NCI-H2171 treated with DMSO at 0.1 percent for 48 hours (cell line): ENCODE results near the gene CD2.
"Not testable (repeated sequence)": the region's sequence is repeated elsewhere in the genome, so short reads cannot be mapped to it uniquely, and the experiment has no call there.

ENCODE experiments used
- DNase-seq: peaks from one replicate; lab custom pipeline; 2025; lab: John Stamatoyannopoulos, UW

Gene CD2

DNA sequence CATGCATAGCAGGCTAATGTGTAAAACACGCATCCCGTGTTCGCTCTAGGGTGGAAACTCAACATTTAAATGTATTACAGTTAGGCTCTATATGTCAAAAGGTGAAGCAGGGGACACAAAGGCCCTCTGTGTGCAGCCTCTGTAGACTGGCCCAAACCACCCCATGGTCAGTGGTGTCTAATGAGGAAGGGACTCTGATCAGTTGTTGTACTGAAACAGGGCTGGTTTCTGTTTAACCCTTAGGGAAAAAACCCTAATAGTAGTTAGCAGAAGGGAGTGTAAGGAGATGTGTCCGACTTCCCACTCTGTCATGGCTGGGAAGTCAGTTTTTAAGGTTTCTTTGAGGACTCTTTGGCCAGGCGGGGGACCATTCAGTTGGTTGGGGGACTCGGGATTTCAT, 21.5 kb upstream of the CD2 start:
- no peak for DNase-seq

DNA sequence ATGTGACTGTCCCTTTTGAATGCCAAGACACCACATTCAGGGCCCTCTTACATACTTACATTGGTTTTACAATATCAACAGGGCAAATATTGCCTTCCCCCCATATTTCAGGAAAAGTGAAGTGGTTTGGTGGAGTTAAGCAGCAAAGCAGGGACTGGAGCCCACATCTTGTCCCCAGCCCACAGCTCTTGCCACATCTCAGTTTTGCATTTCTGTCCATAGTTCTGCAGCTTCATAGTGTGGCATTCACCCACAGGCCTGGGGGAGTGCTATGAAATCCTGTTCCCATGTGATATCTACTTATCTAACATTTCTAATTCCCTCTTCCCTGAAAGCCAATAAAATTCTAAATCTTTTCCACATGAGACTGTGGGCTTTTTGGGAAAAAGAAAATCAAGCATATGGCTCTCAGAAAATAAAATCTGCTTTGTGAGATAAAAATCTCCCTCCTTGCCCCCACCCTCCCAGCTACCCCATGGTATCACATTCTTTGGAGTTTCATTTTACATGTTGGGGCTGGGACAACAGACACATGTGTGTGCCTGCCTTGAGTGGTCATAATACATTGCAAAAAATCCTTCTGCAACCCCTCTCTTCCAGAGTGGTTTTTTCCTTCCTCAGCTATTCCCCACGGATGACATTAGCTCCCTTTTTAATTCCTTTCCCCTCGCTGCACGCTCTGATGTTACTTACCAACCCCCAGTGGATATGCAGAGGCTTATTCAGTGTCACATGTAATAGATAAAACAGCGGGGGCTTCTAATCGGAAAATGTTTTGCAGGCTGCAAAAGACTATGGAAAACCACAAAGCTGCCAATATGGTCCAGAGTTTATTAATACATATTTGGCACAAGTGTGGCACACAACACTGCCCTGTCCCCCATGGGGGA, 20.5 kb upstream of the CD2 start:
- peak; percentile 94 for DNase-seq

DNA sequence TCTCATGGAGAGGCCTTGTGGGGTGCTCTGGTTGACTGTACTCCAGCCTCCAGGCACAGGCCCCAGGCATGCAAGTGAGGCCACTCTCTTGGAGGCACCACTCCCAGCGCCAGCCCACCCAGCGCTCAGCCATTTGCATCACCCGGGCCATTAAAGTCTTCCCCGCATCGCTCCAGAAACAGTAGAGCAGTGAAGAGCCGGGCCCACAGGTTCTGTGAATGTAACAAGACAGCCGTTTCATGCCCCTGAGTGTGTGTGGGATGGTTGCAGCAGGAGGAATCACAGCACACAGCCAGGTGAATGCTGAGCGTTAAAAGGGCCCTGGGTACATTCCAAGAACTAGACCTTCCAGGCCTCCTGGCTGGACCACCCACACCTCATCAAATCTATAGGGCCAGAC, 19.0 kb upstream of the CD2 start:
- DNase-seq: no peak

DNA sequence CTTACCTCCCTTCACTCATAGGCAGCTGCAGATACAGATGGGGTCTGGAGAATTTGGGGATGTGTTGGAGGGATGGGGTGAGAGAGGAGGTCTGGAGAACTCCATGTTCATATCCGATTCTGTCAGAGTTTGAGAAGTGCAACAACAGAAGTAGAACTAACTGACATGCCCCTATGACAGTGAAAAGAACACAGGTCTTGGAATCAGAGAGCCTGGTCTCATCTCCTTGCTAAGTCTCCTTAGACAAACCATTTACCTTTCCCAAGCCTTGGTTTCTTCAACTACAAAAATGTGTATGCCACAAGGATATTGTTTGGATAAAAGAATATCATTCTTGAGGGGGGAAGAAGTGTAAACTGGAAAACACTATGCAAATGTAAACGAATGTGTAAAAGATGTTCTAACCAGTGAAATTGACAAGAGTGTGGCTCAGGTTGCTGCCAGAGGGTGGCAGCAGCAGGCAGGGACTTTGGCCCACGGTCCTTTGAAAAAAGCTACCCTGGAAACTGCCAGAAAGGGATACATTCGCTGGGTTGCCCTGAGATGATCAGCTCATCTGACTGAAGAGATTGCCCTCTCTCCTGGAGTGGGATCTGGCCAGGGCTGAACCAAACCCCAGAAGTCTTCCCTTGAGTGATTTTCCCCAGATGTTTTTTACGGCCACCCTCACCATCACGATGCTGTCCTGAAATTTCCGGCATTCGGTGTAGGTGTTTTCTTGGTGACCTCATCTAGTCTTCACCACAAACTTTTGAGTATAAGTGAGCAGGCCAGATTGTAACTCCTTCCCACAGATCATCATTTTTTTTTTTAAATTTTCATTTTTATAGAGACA, 17.0 kb upstream of the CD2 start:
- peak; percentile 58 for DNase-seq

DNA sequence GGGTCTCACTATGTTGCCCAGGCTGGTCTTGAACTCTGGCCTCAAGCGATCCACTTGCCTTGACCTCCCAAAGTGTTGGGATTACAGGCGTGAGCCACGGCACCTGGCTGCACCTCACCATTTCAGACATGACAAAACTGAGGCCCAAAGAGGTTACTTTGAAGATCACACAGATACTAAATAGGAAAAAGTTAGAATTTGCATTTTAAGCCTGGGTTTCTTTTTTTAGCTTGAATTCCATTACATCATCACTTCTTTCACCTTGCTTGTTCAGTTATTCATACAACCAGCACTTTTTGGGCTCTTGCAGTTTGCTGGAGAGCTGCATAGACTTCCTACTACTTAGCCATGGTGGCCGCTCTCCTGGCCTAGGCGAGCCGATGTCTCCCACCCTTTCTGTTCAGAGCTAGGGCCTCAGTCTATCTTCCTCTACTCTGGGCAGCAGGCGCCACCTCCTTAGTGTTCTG, 16.3 kb upstream of the CD2 start:
- DNase-seq: no peak

DNA sequence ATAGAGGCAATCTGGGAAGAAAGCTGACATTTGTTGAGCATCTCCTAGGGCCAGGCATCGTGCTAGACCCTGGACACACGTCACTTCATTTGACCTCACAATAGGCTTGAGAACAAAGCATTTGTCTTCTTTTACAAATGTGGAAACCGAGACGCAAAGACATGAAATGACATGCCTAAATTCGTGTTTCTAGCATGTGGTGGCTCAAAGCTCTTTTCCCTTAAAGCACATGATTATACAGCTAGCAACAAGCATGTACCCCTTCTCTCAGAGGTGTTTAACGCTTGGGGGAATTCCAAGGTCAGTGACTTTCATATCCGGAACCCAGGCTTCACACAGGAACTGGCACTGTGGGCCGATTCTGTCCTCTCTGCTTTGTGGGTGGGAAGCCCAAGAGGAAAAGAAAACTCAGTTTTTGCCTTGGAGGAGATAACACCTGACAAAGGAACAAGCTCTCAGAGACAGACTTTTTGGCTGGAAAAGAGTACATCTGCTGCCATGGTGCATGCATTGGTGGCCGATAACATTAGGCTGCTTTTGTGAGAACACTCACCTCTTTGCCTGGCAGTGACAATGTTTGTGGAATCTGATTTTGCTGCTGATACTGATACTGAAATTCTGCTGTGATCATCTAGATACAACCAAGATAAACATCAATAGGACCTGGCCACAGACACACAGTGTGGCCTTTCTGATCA, 15.4 kb upstream of the CD2 start:
- no peak for DNase-seq

DNA sequence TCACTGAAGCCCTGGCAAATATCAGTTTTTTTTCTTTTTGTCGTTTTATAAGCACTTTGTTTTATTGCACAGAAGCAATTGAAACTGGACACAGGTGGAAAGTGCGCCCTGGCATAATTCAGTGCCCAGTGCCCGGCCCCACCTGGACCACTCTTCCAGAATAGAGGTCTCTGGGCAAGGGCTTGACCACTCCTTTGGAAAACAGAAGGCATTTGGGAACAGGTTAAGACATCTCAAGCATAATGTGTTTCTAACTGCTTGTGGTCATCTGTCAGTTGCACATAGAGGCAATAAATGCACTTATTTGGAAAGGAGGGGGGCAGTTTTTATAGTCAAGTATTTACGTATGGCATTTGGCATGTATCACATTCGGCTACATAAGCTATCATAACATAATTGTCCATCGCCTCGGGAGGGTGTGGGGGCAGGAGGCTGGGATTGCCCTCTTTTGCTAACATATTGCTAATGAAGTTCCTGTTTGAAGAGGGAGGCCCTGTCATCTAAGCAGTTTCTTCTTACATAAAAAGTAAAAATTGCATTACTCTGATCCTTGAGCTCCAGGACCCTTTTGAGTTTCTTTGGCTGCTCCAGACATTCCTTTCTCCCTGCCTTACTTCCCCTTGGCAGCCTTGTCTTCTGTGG, 14.7 kb upstream of the CD2 start:
- DNase-seq: no peak

DNA sequence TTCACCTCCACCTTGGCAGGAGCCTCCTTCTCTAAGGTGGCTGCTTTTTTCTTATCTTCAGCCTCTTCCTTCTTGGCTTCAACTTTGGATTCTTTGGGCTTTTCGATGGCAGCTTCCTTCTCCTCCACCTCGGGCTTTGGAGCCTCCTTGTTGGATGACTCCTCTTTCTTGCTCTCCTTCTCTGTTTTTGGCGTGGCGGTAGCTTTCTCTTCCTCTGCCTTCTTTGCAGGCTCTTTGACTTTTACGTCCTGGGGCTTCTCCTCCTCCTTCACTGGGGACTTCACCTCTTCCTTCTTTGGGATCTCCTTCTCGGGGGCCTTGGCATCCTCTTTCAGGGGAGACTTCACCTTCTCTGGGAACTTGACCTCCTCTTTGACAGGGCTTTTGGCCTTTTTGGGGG, 13.9 kb upstream of the CD2 start:
- DNase-seq: no peak

DNA sequence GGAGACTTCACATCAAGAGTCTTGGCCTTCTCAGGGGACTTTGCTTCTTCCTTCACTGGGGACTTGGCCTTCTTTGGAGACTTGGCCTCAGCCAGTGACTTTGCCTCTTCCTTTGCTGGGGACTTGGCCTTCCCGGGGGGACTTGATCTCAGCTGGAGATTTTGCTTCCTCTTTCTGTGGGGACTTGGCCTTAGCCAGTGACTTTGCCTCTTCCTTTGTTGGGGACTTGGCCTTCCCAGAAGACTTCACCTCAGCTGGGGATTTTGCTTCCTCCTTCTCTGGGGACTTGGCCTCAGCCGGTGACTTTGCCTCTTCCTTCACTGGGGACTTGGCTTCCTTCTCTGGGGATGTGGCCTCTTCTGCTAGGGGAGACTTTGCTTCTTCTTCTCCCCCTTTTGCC, 13.5 kb upstream of the CD2 start:
- DNase-seq: no peak

DNA sequence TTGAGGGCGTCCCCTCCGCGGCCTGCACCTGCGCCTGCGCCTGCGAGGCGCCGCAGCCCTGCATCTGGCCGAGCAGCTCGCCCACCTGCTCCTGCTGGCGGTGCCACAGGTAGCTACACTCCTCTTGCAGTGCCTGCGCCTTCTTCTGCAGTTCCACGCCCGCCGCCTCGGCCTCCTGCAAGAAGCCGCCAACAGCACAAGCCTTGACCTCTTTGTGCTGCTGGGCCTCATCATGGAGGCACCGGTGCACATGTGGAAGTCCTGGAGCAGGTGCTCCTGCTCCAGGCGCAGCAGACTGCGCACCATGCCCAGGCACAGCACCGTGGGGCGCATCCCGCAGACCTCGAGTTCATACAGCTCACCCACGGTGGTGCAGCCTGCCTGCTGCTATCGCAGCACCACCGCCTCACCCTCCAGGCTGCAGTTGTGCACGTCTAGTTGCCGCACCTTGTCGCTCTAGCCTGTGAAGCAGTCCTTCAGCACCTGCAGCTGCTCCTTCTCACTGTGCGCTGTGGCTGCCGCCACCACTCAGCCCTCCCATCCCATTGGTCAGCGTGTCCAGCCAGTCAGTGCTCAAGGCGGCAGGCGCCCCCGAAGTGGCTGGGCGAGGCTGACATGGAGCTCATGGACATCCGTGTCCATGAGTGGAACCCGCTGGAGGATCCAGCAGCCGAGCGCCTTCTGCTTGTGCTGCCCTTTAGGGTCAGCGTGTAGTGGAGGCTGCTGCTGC, 12.2 kb upstream of the CD2 start:
- DNase-seq: no peak

DNA sequence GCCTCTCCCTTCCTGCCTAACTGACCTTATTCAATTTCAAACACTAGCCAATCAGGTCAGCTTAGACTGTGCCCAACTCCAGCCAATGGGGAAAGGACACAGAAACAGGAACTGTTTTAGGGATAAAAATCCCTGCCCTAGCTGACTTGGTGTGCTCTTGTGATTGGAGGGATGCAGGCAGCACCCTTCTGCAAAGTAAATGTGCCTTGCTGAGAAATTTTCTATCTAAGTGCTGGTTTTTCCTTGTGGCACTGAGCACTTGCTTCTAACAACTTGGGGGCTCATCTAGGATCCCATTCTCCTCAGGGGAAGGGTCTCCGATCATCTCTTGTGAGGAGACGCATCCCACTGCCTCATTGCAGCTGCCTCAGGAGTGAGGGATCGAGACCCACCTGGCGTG, 10.7 kb upstream of the CD2 start:
- DNase-seq: no peak

DNA sequence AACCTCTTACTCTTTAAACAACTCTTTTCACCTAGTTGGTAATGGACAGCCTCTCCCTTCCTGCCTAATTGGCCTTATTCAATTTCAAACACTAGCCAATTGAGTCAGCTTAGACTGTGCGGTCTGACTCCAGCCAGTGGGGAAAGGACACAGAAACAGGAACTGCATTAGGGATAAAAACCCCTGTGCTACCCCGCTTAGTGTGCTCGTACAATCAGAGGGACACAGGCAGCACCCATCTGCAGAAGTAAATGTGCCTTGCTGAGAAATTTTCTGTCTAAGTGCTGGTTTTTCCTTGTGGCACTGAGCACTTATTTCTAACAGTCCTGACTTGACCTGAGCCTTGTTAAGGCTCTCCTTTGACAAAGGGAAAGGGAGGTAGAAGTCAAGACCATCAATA, 6.0 kb upstream of the CD2 start:
- DNase-seq: no peak

DNA sequence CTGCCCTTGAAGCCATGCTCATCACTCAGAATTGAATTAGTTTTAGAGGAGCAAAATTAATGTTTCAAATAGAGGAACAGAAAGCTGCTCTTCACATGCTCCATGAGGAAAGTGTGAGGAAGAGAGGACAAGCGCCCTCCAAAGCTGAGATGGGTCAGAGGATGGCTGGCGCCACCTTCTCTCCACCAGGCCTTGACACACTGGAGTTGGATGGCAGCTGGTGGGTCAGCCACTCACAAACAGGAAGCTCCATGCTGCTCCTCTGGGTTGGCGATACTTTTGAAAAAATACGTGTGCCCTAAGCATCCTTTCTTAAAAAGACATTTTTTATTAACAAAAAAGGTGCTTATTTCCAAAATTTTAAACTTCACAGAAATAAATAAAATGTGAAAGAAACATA, 3.1 kb upstream of the CD2 start:
- DNase-seq: no peak

DNA sequence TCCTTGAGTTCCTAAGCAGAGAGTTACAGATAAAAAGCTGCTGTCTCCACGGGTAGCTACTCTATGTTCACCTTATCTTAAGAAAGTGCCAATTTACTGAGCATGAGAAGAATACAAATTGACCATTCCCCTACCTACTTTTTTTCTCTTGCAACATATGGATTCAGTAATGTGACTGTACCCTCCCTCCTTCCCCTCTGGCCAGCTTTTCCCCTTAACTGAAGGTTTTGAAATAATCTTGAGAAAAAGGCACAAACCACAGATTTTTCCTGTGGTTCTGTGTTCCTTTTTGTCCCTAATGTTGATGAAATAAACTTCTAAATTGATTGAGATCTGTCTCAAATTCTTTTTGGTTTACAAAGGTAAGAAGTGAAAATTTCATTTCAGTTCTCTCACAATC, 2.6 kb upstream of the CD2 start:
- DNase-seq: no peak

DNA sequence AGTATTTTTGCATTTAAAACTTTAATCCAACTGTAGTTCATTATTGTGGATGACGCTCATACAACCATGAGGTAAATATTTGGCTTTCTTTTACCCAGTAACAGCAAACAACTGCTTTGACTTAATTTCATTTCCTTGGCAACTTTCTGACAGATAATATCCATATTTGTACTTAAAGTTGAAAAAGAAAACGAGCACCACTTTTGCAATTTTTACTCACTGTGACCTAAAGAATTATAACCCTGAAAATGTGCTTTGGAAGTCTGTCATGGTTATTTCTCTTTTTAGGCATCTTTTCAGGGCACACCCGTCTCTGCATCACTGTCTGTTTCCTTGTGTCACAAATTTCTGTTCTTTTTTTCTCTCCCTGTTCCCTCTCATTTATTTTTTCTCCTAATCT, 918 bp upstream of the CD2 start:
- DNase-seq: no peak

DNA sequence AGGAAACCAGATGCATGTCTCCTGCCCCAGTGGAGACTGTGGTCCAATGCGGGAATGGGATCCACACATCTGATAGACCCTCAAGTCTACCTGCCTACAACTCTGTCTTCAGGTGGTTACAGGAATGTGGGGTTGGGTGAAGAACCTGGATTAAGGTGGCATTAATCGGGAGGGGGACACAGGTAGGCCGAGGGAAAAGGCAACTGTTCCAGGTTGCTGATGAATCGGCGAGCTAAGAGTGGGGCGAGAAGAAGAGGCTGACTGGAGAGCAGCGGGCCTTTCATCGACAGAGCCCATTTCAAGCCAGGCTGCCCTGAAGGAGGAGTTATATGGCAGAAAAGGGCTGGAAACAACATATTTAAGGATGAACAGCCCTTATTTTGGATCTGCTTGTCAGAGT, 836 bp downstream of the CD2 start:
- no peak for DNase-seq

DNA sequence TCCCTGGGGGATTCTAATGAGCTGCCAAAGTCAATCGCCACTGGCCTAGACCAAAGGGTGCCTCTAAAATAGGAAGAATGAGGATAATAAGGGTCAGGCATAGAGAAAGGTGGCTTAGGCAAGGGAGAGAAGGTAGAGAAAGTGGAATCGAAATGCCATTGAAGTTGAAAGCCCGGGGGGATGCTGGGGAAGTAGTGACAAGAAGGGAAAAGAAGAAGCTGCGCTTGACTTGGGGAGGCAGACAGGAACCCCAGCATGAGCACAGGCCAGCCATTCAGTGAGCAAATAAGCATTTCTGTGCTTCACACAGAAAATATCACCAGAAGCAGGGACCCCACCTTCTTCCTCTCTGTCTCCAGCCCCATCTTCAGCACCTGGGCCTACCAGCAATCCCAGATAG, 1.5 kb downstream of the CD2 start:
- no peak for DNase-seq

DNA sequence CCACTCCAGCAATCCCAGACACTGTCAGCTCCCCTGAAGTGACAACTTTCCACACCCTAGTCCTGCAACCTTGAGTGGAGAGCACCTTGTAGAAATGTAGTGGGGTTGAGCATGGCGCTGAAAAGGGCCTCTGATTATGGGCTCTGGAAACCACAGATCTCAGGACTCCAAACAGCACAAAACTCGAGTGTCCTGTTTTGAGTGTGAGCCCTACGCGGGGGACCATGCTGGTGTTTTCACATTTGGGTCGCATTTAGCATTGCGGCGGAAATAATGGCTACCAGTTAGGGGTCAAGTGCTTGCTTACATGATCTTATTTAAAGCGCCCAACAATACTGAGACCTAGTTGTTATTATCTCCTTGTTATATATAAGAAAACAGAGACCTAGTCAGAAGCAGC, 1.9 kb downstream of the CD2 start:
- DNase-seq: not testable (repeated sequence)

DNA sequence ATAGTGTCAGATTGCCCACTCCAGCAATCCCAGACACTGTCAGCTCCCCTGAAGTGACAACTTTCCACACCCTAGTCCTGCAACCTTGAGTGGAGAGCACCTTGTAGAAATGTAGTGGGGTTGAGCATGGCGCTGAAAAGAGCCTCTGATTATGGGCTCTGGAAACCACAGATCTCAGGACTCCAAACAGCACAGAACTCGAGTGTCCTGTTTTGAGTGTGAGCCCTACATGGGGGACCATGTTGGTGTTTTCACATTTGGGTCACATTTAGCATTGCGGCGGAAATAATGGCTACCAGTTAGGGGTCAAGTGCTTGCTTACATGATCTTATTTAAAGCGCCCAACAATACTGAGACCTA, 4.2 kb downstream of the CD2 start:
- DNase-seq: not testable (repeated sequence)

DNA sequence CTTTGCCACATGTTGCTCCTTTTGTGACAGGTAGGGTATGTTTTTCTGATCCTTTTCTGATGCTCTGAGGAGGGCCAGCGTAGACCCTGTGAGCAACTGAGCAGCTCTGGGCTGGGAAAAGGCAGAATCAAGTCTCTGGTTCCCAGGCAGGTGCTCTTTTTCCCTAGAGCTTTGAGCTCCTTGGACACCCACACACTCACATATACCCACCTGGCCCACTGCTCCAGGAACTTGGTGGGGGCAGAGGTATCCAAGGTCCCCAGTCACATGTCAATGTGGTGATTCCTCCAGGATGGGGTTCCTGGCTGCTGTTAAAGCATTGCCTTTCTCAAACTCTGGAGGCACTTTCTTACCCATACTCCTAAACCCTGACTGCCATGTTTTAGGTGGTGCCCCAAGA, 5.4 kb downstream of the CD2 start:
- DNase-seq: no peak

DNA sequence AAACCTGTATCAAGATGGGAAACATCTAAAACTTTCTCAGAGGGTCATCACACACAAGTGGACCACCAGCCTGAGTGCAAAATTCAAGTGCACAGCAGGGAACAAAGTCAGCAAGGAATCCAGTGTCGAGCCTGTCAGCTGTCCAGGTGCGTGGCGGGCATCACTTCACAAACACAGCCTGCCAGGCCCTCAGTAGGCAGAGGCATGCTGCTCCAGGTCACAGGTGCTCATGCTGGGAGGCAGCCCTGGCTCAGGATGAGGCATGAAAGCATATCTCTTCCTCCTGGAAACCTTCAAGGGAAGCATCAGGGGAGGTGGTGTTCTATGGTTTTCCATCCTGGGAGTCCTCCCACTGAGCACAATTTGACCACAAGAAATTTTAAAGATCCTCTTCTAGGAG, 6.3 kb downstream of the CD2 start:
- DNase-seq: no peak
